CD4-positive, alpha-beta T cell (primary cell): ENCODE results near the gene TBC1D23. TPM values are rescaled to one million over a fixed set of nuclear protein-coding genes. Genes with fewer than 3 reads are reported as not detected.

Experiments used
- ATAC-seq: fragments of 200-7000 bp; cut with Tn5 transposase; one replicate; pipeline ENCODE4 v1.10.0; 2022; ENCODE audit warnings: mild to moderate bottlenecking; ENCODE audit not compliant: poor library complexity
- CTCF ChIA-PET: fragments of 350-600 bp; sonication (Branson Sonifier 250); formaldehyde crosslinking; loops from one replicate; lab custom pipeline; 2021; ENCODE audit warnings: antibody characterized with exemption, inconsistent platforms; lab: Charles Lee
- POLR2A ChIA-PET: fragments of 350-600 bp; sonication (Branson Sonifier 250); formaldehyde crosslinking; loops from one replicate; lab custom pipeline; 2021; ENCODE audit warnings: antibody characterized with exemption, inconsistent platforms; lab: Charles Lee
- DNase-seq, 14 experiments: peaks; one replicate each; pipeline ENCODE4 v3.0.0-alpha.2; 2013 to 2020; ENCODE audit warnings: mixed read lengths in 2 of 14
- H3K27ac ChIP-seq, 2 donors: one replicate each; pipeline versions ENCODE4 v1.5.1 to v1.7.0; 2013; ENCODE audit warnings: low read length in 2 of 2, low read depth in 1 of 2, mild to moderate bottlenecking in 1 of 2
- H3K27me3 ChIP-seq, 2 experiments: 1 replicate in 1 of 2; 2 replicates in 1 of 2; pipeline versions ENCODE4 v1.6.1 to v1.7.0; 2013; ENCODE audit warnings: low read length in 2 of 2, control low read depth in 1 of 2, mild to moderate bottlenecking in 1 of 2, moderate library complexity in 1 of 2; ENCODE audit not compliant: insufficient read depth in 2 of 2, control insufficient read depth in 1 of 2
- H3K36me3 ChIP-seq: one replicate; pipeline ENCODE4 v1.6.1; 2013; ENCODE audit warnings: low read length, control low read depth; ENCODE audit not compliant: insufficient read depth
- H3K4me1 ChIP-seq: one replicate; pipeline ENCODE4 v1.6.1; 2013; ENCODE audit warnings: low read length, control low read depth; ENCODE audit not compliant: insufficient read depth
- H3K4me3 ChIP-seq: one replicate; pipeline ENCODE4 v1.5.1; 2013; ENCODE audit warnings: mild to moderate bottlenecking, low read length, moderate library complexity
- H3K9me3 ChIP-seq, 2 experiments: 1 replicate in 1 of 2; 2 replicates in 1 of 2; pipeline versions ENCODE4 v1.6.1 to v1.7.0; 2013; ENCODE audit warnings: low read length in 2 of 2, mild to moderate bottlenecking in 2 of 2, control low read depth in 1 of 2, moderate library complexity in 1 of 2; ENCODE audit not compliant: control insufficient read depth in 1 of 2, insufficient read depth in 1 of 2
- H3K27ac Mint-ChIP-seq: one replicate; pipeline ENCODE4 v1.8.0; 2020; ENCODE audit warnings: mixed read lengths
- H3K27me3 Mint-ChIP-seq: one replicate; pipeline ENCODE4 v1.8.0; 2021; ENCODE audit warnings: mixed read lengths
- H3K36me3 Mint-ChIP-seq: one replicate; pipeline ENCODE4 v1.8.0; 2021; ENCODE audit warnings: low read depth, mixed read lengths
- H3K4me1 Mint-ChIP-seq: one replicate; pipeline ENCODE4 v1.8.0; 2021; ENCODE audit warnings: low read depth, mixed read lengths
- H3K4me3 Mint-ChIP-seq: one replicate; pipeline ENCODE4 v1.8.0; 2020; ENCODE audit warnings: mild to moderate bottlenecking, mixed read lengths
- H3K9me3 Mint-ChIP-seq: one replicate; pipeline ENCODE4 v1.8.0; 2020; ENCODE audit warnings: mixed read lengths
- CTCF ChIP-seq: fragments of 200-600 bp; IDR thresholded peaks from one replicate; pipeline ENCODE4 v1.8.0; 2022; ENCODE audit warnings: antibody characterized with exemption, mild to moderate bottlenecking
- intact Hi-C, 2 experiments: fragments of 100-400 bp; cut with DNase I in 1 of 2; cut with micrococcal nuclease in 1 of 2; formaldehyde crosslinking; loops; one replicate each; pipeline versions ENCODE4 v1.15.1 to v1.9.0; 2023 to 2025; cut with DNase I, micrococcal nuclease
- total RNA-seq, 174 experiments: library from RNA in 2 of 174; stranded (reverse) in 2 of 174; gene quantifications; one replicate each; pipeline ENCODE4 v1.2.3 and lab custom pipeline; 2021 to 2026

TBC1D23 gene
- total RNA-seq, 2 experiments from 2014 or later = 31.8 to 34.8 TPM

- H3K27ac ChIP-seq = no peak overlapping the region
- no peaks in the 10 kb centered on the region for H3K27me3 ChIP-seq
- ChIA-PET POLR2A (interaction anchor here (1.0 kb wide), 1 partner anchor 70 kb away, joined by 3 read pairs; the partner anchor contains the start of gene TBC1D23), CTCF (no interaction called here)
- no peaks in the 10 kb centered on the region for H3K9me3 ChIP-seq
- intact Hi-C loops = loop anchor here in 1 of 2 experiments (10.0 kb wide), 2 partner anchors 384 to 1426 kb away; partner anchors contain the start of gene DCBLD2
- ATAC-seq (no peak), DNase-seq (no peak)
- H3K4me1 ChIP-seq = peaks cover 16% of the 10 kb centered on the region
- Mint-ChIP-seq H3K4me1 (peaks cover 14% of the 10 kb centered on the region), H3K36me3 (peaks cover 16% of the 10 kb centered on the region), H3K9me3 (no peaks in the 10 kb centered on the region), H3K27ac (no peak overlapping the region), H3K4me3 (no peak overlapping the region), H3K27me3 (no peaks in the 10 kb centered on the region)
- no peak for TF ChIP-seq CTCF
- H3K4me3 ChIP-seq = no peak overlapping the region
- no peaks in the 10 kb centered on the region for H3K36me3 ChIP-seq
Observed at GRCh38 chr3:100330651-100331050, 69.9 kb downstream of the TBC1D23 start.

GRCh38 chr3:100331660-100332059, 70.9 kb downstream of the TBC1D23 start:
- no peak overlapping the region for H3K27ac Mint-ChIP-seq
- H3K9me3 Mint-ChIP-seq = no peaks in the 10 kb centered on the region
- no peaks in the 10 kb centered on the region for H3K27me3 Mint-ChIP-seq
- H3K36me3 Mint-ChIP-seq = peaks cover 9% of the 10 kb centered on the region
- H3K4me3 ChIP-seq = no peak overlapping the region
- H3K9me3 ChIP-seq = no peaks in the 10 kb centered on the region
- H3K36me3 ChIP-seq = no peaks in the 10 kb centered on the region
- peaks cover 17% of the 10 kb centered on the region for H3K4me1 ChIP-seq
- no peaks in the 10 kb centered on the region for H3K27me3 ChIP-seq
- peaks cover 24% of the 10 kb centered on the region for H3K4me1 Mint-ChIP-seq
- no peak for TF ChIP-seq CTCF
- ChIA-PET POLR2A (interaction anchor here (1.1 to 1.4 kb wide), 2 partner anchors 70 to 514 kb away, joined by 3 to 4 read pairs; partner anchors contain the start of genes CMSS1, LNP1 and TOMM70), CTCF (no interaction called here)
- ATAC-seq (no peak), DNase-seq (no peak)
- intact Hi-C loops = loop anchor here in 1 of 2 experiments (10.0 kb wide), 2 partner anchors 383 to 1427 kb away; partner anchors contain the start of gene DCBLD2
- no peak overlapping the region for H3K27ac ChIP-seq
- peak overlapping the region; percentile 21 for H3K4me3 Mint-ChIP-seq

- H3K27me3 ChIP-seq = no peaks in the 10 kb centered on the region
- Mint-ChIP-seq H3K36me3 (peaks cover 6% of the 10 kb centered on the region), H3K4me1 (peaks cover 25% of the 10 kb centered on the region), H3K4me3 (no peak overlapping the region), H3K27me3 (no peaks in the 10 kb centered on the region), H3K9me3 (no peaks in the 10 kb centered on the region), H3K27ac (no peak overlapping the region)
- no peak for TF ChIP-seq CTCF
- ChIA-PET POLR2A (interaction anchor here (0.6 to 1.1 kb wide), 2 partner anchors 42 to 419 kb away, joined by 3 read pairs; no protein-coding TSS in a partner anchor), CTCF (interaction anchor here (1.3 kb wide), 1 partner anchor 38 kb away, joined by 3 read pairs; no protein-coding TSS in a partner anchor)
- intact Hi-C loops = loop anchor here in 1 of 2 experiments (10.0 kb wide), 2 partner anchors 382 to 1428 kb away; partner anchors contain the start of gene DCBLD2
- no peak for ATAC-seq
- H3K9me3 ChIP-seq = no peaks in the 10 kb centered on the region
- no peak for DNase-seq
- H3K36me3 ChIP-seq = no peaks in the 10 kb centered on the region
- H3K4me1 ChIP-seq = peaks cover 17% of the 10 kb centered on the region
- no peak overlapping the region for H3K27ac ChIP-seq
- H3K4me3 ChIP-seq = no peak overlapping the region
Observed at GRCh38 chr3:100333051-100333450, 72.3 kb downstream of the TBC1D23 start.
